Left ventricle myocardium inferior (tissue), 1 donor: ENCODE data around the gene TOMM20. TPM values are rescaled to one million over a fixed set of nuclear protein-coding genes. Genes with fewer than 3 reads are reported as not detected.
"Not testable (repeated sequence)": the region's sequence is repeated elsewhere in the genome, so short reads cannot be mapped to it uniquely, and the experiment has no call there.

Source experiments
- DNase-seq: peaks from one replicate; pipeline ENCODE4 v3.0.0-alpha.2; 2020
- H3K27ac ChIP-seq: fragments of 200-600 bp; replicated peaks from 2 replicates; pipeline ENCODE4 v1.8.0; 2021
- H3K27me3 ChIP-seq: fragments of 200-600 bp; 2 replicates; pipeline ENCODE4 v1.8.0; 2021; ENCODE audit warnings: low read depth
- H3K36me3 ChIP-seq: fragments of 200-600 bp; 2 replicates; pipeline ENCODE4 v1.8.0; 2021
- H3K4me1 ChIP-seq: fragments of 200-600 bp; 2 replicates; pipeline ENCODE4 v1.8.0; 2021
- H3K4me3 ChIP-seq: fragments of 200-600 bp; 2 replicates; pipeline ENCODE4 v1.8.0; 2021; ENCODE audit warnings: mild to moderate bottlenecking, moderate library complexity
- H3K9me3 ChIP-seq: fragments of 200-600 bp; replicated peaks from 2 replicates; pipeline ENCODE4 v1.8.0; 2021
- intact Hi-C: fragments of 100-400 bp; cut with micrococcal nuclease; formaldehyde crosslinking; loops from one replicate; pipeline ENCODE4 v1.11.0; 2022
- total RNA-seq: library from RNA; stranded (reverse); fragmentation: NEBNext Ultra II Directional; extraction: Animal tissue kit (Norgen Biotek cat#: 25700); gene quantifications from one replicate; pipeline ENCODE4 v1.2.1, GENCODE V29; 2021
- TF ChIP-seq, protein P1 (sequence below): fragments of 200-600 bp; IDR thresholded peaks from 2 replicates; pipeline ENCODE4 v1.8.0; 2021; ENCODE audit warnings: antibody characterized with exemption, mild to moderate bottlenecking, borderline replicate concordance
- donor health status: DM: no; HTN: yes; CAD: no; lungs with severe emphysema.

Gene TOMM20
- total RNA-seq, 1 donor from 2014 or later = 84.1 TPM

DNA sequence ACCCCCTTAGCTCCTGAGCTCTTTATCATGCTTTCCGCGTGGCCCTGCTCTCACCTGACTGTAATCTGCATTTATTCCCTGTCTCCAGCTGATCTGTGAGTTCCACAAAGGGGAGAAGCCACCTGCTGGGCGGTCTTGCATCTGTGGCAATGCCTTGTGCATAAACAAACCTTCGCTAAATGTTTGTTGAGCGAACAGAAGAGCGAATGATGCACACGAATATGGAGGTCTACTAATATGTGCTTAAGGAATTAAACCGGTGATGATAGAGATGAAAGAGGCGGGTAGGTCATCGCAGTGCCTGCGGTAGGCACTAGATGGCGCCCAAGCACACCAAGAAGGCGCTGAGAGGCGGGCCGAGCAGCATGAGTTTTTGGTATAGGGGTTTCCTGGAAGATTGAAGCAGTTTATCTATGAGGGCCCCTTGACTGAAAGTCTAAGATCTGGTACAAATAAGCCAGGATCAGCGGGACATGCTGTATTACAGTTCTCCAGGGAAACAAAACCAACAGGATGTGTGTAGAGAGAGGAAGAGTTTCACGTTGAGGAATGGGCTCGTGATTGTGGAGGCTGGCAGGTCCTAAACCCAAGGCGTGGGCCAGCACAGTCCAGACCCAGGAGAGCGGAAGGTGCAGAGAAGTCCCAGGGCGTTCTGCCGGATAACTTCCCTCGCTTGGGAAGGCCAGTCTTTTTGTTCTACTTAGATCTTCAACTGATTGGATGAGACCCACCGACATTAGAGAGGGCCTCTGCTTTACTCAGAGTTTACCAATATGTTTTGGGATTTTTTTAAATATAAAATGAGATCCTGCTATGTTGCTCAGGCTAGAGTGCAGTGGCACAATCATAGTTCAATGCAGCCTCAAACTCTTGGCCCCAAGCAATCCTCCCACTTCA lies 34.7 kb downstream of the TOMM20 start:
- no peaks in the 10 kb centered on the region for H3K36me3 ChIP-seq
- H3K27me3 ChIP-seq = no peaks in the 10 kb centered on the region
- TF ChIP-seq, protein P1, sequence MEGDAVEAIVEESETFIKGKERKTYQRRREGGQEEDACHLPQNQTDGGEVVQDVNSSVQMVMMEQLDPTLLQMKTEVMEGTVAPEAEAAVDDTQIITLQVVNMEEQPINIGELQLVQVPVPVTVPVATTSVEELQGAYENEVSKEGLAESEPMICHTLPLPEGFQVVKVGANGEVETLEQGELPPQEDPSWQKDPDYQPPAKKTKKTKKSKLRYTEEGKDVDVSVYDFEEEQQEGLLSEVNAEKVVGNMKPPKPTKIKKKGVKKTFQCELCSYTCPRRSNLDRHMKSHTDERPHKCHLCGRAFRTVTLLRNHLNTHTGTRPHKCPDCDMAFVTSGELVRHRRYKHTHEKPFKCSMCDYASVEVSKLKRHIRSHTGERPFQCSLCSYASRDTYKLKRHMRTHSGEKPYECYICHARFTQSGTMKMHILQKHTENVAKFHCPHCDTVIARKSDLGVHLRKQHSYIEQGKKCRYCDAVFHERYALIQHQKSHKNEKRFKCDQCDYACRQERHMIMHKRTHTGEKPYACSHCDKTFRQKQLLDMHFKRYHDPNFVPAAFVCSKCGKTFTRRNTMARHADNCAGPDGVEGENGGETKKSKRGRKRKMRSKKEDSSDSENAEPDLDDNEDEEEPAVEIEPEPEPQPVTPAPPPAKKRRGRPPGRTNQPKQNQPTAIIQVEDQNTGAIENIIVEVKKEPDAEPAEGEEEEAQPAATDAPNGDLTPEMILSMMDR = peak; percentile 90
- intact Hi-C loops = loop anchor here (5.0 kb wide), 1 partner anchor 597 kb away; no protein-coding TSS in a partner anchor
- peak; percentile 77 for DNase-seq
- H3K4me3 ChIP-seq = peak overlapping the region; percentile 59
- H3K9me3 ChIP-seq = no peaks in the 10 kb centered on the region
- H3K4me1 ChIP-seq = peaks cover 15% of the 10 kb centered on the region
- peak overlapping the region; percentile 57 for H3K27ac ChIP-seq

- no peaks in the 10 kb centered on the region for H3K9me3 ChIP-seq
- H3K27ac ChIP-seq = peak overlapping the region; percentile 57
- H3K4me1 ChIP-seq = peaks cover 15% of the 10 kb centered on the region
- peak overlapping the region; percentile 59 for H3K4me3 ChIP-seq
- intact Hi-C loops = loop anchor here (5.0 kb wide), 1 partner anchor 596 kb away; no protein-coding TSS in a partner anchor
- no peaks in the 10 kb centered on the region for H3K27me3 ChIP-seq
- no peaks in the 10 kb centered on the region for H3K36me3 ChIP-seq
- TF ChIP-seq, protein P1 = no peak
- peak; percentile 42 for DNase-seq
These were observed 35.5 kb downstream of the TOMM20 start for GRCh38 chr1:235093013-235093695.

DNA sequence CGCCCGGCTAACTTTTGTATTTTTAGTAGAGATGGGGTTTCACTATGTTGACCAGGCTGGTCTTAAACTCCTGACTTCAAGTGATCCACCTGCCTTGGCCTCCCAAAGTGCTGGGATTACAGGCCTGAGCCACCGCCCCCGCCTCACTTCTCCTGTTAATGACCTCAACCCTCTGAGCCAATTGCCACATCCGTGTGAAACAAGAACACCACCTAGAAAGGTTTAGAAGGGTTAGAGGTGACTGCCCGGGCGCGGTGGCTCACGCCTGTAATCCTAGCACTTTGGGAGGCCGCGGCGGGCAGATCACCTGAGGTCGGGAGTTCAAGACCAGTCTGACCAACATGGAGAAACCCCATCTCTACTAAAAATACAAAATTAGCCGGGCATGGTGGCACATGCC lies 36.2 kb downstream of the TOMM20 start:
- not testable (repeated sequence) for H3K36me3 ChIP-seq, DNase-seq, H3K27ac ChIP-seq, H3K9me3 ChIP-seq, H3K4me3 ChIP-seq, H3K27me3 ChIP-seq
- intact Hi-C loops = loop anchor here (5.0 kb wide), 1 partner anchor 595 kb away; no protein-coding TSS in a partner anchor
- H3K4me1 ChIP-seq = peaks cover 15% of the 10 kb centered on the region

GRCh38 chr1:235092045-235092406 lies 36.6 kb downstream of the TOMM20 start:
- intact Hi-C loops = loop anchor here (5.0 kb wide), 1 partner anchor 595 kb away; no protein-coding TSS in a partner anchor
- not testable (repeated sequence) for H3K4me3 ChIP-seq, DNase-seq, H3K36me3 ChIP-seq, H3K27ac ChIP-seq, H3K9me3 ChIP-seq, H3K27me3 ChIP-seq
- peaks cover 15% of the 10 kb centered on the region for H3K4me1 ChIP-seq

GRCh38 chr1:235091319-235092044 lies 37.2 kb downstream of the TOMM20 start:
- not testable (repeated sequence) for H3K27me3 ChIP-seq, H3K4me3 ChIP-seq, H3K27ac ChIP-seq, H3K9me3 ChIP-seq, H3K36me3 ChIP-seq, DNase-seq
- intact Hi-C loops = loop anchor here (5.0 kb wide), 1 partner anchor 594 kb away; no protein-coding TSS in a partner anchor
- H3K4me1 ChIP-seq = peaks cover 15% of the 10 kb centered on the region

- no peaks in the 10 kb centered on the region for H3K9me3 ChIP-seq
- intact Hi-C loops = loop anchor here (5.0 kb wide), 1 partner anchor 593 kb away; no protein-coding TSS in a partner anchor
- H3K4me3 ChIP-seq = no peak overlapping the region
- peaks cover 15% of the 10 kb centered on the region for H3K4me1 ChIP-seq
- H3K27ac ChIP-seq = no peak overlapping the region
- no peak for DNase-seq
- H3K27me3 ChIP-seq = no peaks in the 10 kb centered on the region
- H3K36me3 ChIP-seq = no peaks in the 10 kb centered on the region
- TF ChIP-seq, protein P1 = no peak
These were observed 38.1 kb downstream of the TOMM20 start for GRCh38 chr1:235090406-235091069.
